Body of pancreas (tissue), 4 donors: ENCODE results near the gene PIEZO2.

Experiments used
- POLR2A ChIP-seq, 3 donors: fragments of 450-650 bp; IDR thresholded peaks; one replicate each; pipeline ENCODE4 v1.6.1; 2016; ENCODE audit warnings: antibody characterized with exemption in 3 of 3, mild to moderate bottlenecking in 2 of 3
- TF ChIP-seq, protein P1 (sequence below), 7 experiments: fragments of 450-650 bp in 4 of 7; fragments of 200-600 bp in 3 of 7; sonication (generic) in 3 of 7; IDR thresholded peaks; one replicate each; pipeline ENCODE4 v1.5.1; 2016 to 2019; ENCODE audit warnings: antibody characterized with exemption in 7 of 7

DNA sequence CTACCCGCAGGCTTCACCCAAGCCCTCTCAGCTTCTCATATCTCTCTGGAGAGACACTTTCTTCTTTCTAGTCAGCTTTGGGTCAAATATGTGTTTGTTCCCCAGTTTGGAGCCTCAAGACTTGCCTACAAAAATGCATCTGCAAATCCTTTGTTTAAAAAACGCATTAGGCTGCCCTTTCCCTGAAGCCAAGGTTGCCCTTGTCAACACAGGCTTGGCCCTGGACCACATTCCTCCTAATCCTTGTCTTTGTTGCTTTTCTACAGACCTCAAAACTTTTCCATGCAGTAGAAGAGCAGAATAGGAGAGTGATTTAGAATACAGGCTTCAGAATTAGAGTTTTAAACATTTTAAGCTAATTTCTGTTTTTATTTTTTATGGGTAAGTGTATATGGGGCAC, 315.7 kb downstream of the PIEZO2 start:
- TF ChIP-seq, protein P1, sequence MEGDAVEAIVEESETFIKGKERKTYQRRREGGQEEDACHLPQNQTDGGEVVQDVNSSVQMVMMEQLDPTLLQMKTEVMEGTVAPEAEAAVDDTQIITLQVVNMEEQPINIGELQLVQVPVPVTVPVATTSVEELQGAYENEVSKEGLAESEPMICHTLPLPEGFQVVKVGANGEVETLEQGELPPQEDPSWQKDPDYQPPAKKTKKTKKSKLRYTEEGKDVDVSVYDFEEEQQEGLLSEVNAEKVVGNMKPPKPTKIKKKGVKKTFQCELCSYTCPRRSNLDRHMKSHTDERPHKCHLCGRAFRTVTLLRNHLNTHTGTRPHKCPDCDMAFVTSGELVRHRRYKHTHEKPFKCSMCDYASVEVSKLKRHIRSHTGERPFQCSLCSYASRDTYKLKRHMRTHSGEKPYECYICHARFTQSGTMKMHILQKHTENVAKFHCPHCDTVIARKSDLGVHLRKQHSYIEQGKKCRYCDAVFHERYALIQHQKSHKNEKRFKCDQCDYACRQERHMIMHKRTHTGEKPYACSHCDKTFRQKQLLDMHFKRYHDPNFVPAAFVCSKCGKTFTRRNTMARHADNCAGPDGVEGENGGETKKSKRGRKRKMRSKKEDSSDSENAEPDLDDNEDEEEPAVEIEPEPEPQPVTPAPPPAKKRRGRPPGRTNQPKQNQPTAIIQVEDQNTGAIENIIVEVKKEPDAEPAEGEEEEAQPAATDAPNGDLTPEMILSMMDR (IDR thresholded peaks at IDR 0.05), result no peak
- no peak for TF ChIP-seq POLR2A (IDR thresholded peaks at IDR 0.05)
